HEK293 (cell line): ENCODE results near the gene RAET1G.

Experiments used
- CTCF ChIA-PET: fragments of 350-600 bp; formaldehyde crosslinking; extraction: SDS; loops from one replicate; lab custom pipeline; 2021; ENCODE audit warnings: antibody characterized with exemption; lab: Yijun Ruan, JAX
- POLR2A ChIA-PET: fragments of 300-600 bp; formaldehyde crosslinking; extraction: SDS; loops from one replicate; lab custom pipeline; 2020; ENCODE audit warnings: antibody characterized with exemption, inconsistent platforms; lab: Yijun Ruan, JAX
- H3K27ac ChIP-seq: fragments of 200-500 bp; sonication (Bioruptor generic); 2 replicates; pipeline ENCODE4 v1.5.1; 2014; ENCODE audit warnings: low read depth, low read length, control low read depth, inconsistent platforms; ENCODE audit errors: extremely low read depth
- H3K36me3 ChIP-seq, 2 experiments: fragments of 200-500 bp in 1 of 2; sonication (Bioruptor generic) in 1 of 2; 1 replicate in 1 of 2; 2 replicates in 1 of 2; pipeline ENCODE4 v1.5.1; 2014 to 2017; ENCODE audit warnings: inconsistent platforms in 2 of 2, low read length in 2 of 2; ENCODE audit not compliant: control insufficient read depth in 2 of 2, insufficient read depth in 1 of 2
- H3K4me1 ChIP-seq: fragments of 200-500 bp; sonication (Bioruptor generic); 2 replicates; pipeline ENCODE4 v1.5.1; 2014; ENCODE audit warnings: mild to moderate bottlenecking, low read length, inconsistent platforms; ENCODE audit not compliant: control insufficient read depth, insufficient read depth
- H3K4me3 ChIP-seq: 2 replicates; pipeline ENCODE4 v1.5.1; 2011; ENCODE audit warnings: low read depth, mild to moderate bottlenecking, control low read depth, low read length, moderate library complexity
- H3K9me3 ChIP-seq: fragments of 200-500 bp; sonication (Bioruptor generic); 2 replicates; pipeline ENCODE4 v1.5.1; 2014; ENCODE audit warnings: low read depth, low read length, inconsistent platforms; ENCODE audit not compliant: control insufficient read depth, insufficient read depth
- AEBP2 ChIP-seq: fragments of 450-650 bp; formaldehyde crosslinking; IDR thresholded peaks from 2 replicates; pipeline ENCODE4 v1.5.1; 2016; ENCODE audit warnings: missing biosample characterization, missing genetic modification characterization, borderline replicate concordance
- HOXD13 ChIP-seq: sonication (generic); formaldehyde crosslinking; IDR thresholded peaks from 2 replicates; pipeline ENCODE4 v1.8.0; 2022; ENCODE audit warnings: missing genetic modification reagents, borderline replicate concordance
- IKZF3 ChIP-seq: fragments of 450-650 bp; IDR thresholded peaks from 2 replicates; pipeline ENCODE4 v1.5.0; 2018; ENCODE audit warnings: missing biosample characterization, mild to moderate bottlenecking, missing genetic modification characterization, moderate library complexity
- KLF9 ChIP-seq: fragments of 450-650 bp; formaldehyde crosslinking; IDR thresholded peaks from 2 replicates; pipeline ENCODE4 v1.5.1; 2016; ENCODE audit warnings: missing biosample characterization, missing genetic modification characterization, low read depth
- PRDM4 ChIP-seq: fragments of 450-650 bp; formaldehyde crosslinking; IDR thresholded peaks from 2 replicates; pipeline ENCODE4 v1.5.1; 2017; ENCODE audit warnings: missing biosample characterization, missing genetic modification characterization
- WT1 ChIP-seq: fragments of 450-650 bp; formaldehyde crosslinking; IDR thresholded peaks from 2 replicates; pipeline ENCODE4 v1.5.1; 2016; ENCODE audit warnings: missing biosample characterization, missing genetic modification characterization
- YY1 ChIP-seq: fragments of 450-650 bp; formaldehyde crosslinking; IDR thresholded peaks from 2 replicates; pipeline ENCODE4 v1.5.1; 2018; ENCODE audit warnings: missing biosample characterization, missing genetic modification characterization
- ZBTB21 ChIP-seq: fragments of 450-650 bp; formaldehyde crosslinking; IDR thresholded peaks from 2 replicates; pipeline ENCODE4 v1.5.1; 2017; ENCODE audit warnings: missing biosample characterization, missing genetic modification characterization
- ZFP37 ChIP-seq: fragments of 450-650 bp; formaldehyde crosslinking; IDR thresholded peaks from 2 replicates; pipeline ENCODE4 v1.5.1; 2016; ENCODE audit warnings: missing biosample characterization, missing genetic modification characterization
- ZNF121 ChIP-seq: fragments of 450-650 bp; formaldehyde crosslinking; IDR thresholded peaks from 2 replicates; pipeline ENCODE4 v1.5.1; 2016; ENCODE audit warnings: missing biosample characterization, missing genetic modification characterization
- ZNF148 ChIP-seq: fragments of 450-650 bp; formaldehyde crosslinking; IDR thresholded peaks from 2 replicates; pipeline ENCODE4 v1.5.0; 2017; ENCODE audit warnings: missing biosample characterization, missing genetic modification characterization, borderline replicate concordance
- ZNF19 ChIP-seq: fragments of 450-650 bp; formaldehyde crosslinking; IDR thresholded peaks from 2 replicates; pipeline ENCODE4; 2016; ENCODE audit warnings: missing biosample characterization, missing genetic modification characterization, low read depth
- ZNF2 ChIP-seq: fragments of 450-650 bp; formaldehyde crosslinking; IDR thresholded peaks from 2 replicates; pipeline ENCODE4 v1.5.1; 2016; ENCODE audit warnings: missing biosample characterization, missing genetic modification characterization
- ZNF214 ChIP-seq: fragments of 450-650 bp; formaldehyde crosslinking; IDR thresholded peaks from 2 replicates; pipeline ENCODE4 v1.5.1; 2017; ENCODE audit warnings: missing biosample characterization, mild to moderate bottlenecking, missing genetic modification characterization, borderline replicate concordance
- ZNF24 ChIP-seq: fragments of 450-650 bp; formaldehyde crosslinking; IDR thresholded peaks from 2 replicates; pipeline ENCODE4 v1.5.1; 2016; ENCODE audit warnings: missing biosample characterization, missing genetic modification characterization
- ZNF350 ChIP-seq: fragments of 450-650 bp; formaldehyde crosslinking; IDR thresholded peaks from 2 replicates; pipeline ENCODE4 v1.5.0; 2017; ENCODE audit warnings: missing biosample characterization, mild to moderate bottlenecking, missing genetic modification characterization
- ZNF391 ChIP-seq: fragments of 450-650 bp; formaldehyde crosslinking; IDR thresholded peaks from 2 replicates; pipeline ENCODE4 v1.5.1; 2016; ENCODE audit warnings: low read depth, missing biosample characterization, missing genetic modification characterization, borderline replicate concordance
- ZNF394 ChIP-seq: fragments of 450-650 bp; formaldehyde crosslinking; IDR thresholded peaks from 2 replicates; pipeline ENCODE4 v1.5.1; 2016; ENCODE audit warnings: missing biosample characterization, missing genetic modification characterization, mild to moderate bottlenecking, moderate library complexity, borderline replicate concordance
- ZNF48 ChIP-seq: fragments of 450-650 bp; formaldehyde crosslinking; IDR thresholded peaks from 2 replicates; pipeline ENCODE4 v1.5.1; 2016; ENCODE audit warnings: missing biosample characterization, missing genetic modification characterization
- ZNF561 ChIP-seq: fragments of 450-650 bp; IDR thresholded peaks from 2 replicates; pipeline ENCODE4 v1.5.1; 2018; ENCODE audit warnings: missing biosample characterization, missing genetic modification characterization, borderline replicate concordance
- ZNF660 ChIP-seq: fragments of 450-650 bp; IDR thresholded peaks from 2 replicates; pipeline ENCODE4 v1.5.1; 2018; ENCODE audit warnings: missing biosample characterization, mild to moderate bottlenecking, missing genetic modification characterization
- ZNF776 ChIP-seq: fragments of 450-650 bp; formaldehyde crosslinking; IDR thresholded peaks from 2 replicates; pipeline ENCODE4 v1.5.0; 2017; ENCODE audit warnings: missing biosample characterization, missing genetic modification characterization, borderline replicate concordance
- ZNF843 ChIP-seq: fragments of 450-650 bp; formaldehyde crosslinking; IDR thresholded peaks from 2 replicates; pipeline ENCODE4 v1.5.1; 2016; ENCODE audit warnings: missing biosample characterization, missing genetic modification characterization
- TF ChIP-seq, protein P1 (sequence below): sonication (generic); formaldehyde crosslinking; IDR thresholded peaks from 2 replicates; pipeline ENCODE4 v1.8.1; 2022; ENCODE audit warnings: mild to moderate bottlenecking, moderate library complexity, missing genetic modification reagents

Gene RAET1G

DNA sequence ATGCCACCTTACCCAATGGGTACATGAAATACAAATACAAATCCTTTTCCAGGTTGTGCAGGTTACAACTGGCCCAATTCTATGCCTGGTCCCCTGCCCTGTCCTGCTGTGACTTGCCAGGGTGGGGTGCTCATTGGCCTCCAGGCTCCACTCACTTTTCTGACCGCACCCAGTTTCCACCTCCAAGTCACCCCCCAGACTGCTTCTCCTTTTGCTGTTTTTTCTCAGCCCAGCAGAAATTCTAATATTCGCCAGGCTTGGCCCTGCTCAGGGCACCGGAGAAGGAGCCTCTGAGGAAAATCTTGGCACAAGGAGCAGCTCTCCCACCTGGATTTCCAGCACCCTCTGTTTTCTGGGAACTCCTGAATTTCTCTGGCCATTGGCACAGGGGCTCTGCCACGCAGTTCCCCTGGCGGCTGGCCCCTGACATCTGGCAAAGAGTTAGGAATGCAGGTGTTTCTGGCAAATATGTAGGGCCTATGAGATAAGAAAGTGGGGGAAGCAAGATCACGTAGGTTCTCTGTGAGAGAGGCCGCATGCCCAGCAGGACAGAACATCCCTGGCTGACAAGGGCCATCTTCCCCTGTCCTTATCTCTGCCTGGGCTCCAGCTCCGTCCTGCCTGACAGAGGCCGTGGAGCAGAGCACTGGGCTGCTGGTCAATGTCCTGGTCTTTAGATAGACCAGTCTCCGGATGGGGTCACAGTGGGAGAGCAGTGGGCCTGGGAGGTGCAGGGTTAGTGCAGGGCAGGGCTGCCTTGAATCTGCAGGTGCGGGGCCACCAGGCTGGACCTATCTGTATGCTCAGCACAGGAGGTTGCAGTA, 22.1 kb downstream of the RAET1G start (continued):
- TF ChIP-seq ZNF660 (tag by site-specific recombination) (no peak), AEBP2 (no peak), ZNF121 (tag by site-specific recombination) (no peak), HOXD13 (CRISPR knock-in tag) (no peak)
- TF ChIP-seq, protein P1, sequence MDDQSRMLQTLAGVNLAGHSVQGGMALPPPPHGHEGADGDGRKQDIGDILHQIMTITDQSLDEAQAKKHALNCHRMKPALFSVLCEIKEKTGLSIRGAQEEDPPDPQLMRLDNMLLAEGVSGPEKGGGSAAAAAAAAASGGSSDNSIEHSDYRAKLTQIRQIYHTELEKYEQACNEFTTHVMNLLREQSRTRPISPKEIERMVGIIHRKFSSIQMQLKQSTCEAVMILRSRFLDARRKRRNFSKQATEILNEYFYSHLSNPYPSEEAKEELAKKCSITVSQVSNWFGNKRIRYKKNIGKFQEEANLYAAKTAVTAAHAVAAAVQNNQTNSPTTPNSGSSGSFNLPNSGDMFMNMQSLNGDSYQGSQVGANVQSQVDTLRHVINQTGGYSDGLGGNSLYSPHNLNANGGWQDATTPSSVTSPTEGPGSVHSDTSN (CRISPR knock-in tag), result no peak

DNA sequence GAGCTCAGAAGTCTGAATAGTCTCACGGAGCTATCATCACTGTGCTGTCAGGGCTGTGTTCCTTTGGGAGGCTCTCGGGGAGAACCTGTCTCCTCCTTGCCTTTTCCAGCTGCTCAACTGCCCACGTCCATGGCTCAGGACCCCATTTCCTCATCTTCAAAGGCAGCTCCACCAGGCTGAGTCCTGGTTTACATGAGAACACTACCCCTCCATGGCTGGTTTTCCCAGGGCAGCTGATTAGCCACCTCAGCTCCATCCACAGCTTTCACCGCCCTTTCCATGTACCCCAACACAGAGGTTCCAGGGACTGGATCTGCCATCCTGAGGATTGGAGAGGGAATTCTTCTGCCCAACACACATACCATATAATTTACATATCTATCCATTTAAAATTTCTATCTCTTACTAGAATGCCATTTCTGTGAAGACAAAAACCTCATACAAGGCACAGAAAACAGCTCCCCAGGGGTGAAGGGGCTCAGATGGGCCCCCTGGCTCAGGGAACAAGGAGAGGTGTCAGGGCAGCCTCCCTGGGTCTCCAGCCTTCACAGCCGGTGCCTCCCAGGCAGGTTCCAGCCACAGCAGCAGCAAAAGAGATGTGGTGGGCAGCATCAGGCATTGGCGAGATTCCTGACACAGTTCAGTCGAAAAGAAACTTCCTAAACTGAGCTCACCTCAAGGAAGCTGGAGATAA, 22.8 kb downstream of the RAET1G start:
- ChIA-PET CTCF (interaction anchor here (1.0 kb wide), 1 partner anchor 57 kb away, joined by 4 read pairs; no protein-coding TSS in a partner anchor), POLR2A (no interaction called here)
- H3K4me1 ChIP-seq, result peaks cover 8% of the 10 kb centered on the region
- no peak overlapping the region for H3K27ac ChIP-seq
- no peak overlapping the region for H3K4me3 ChIP-seq
- no peaks in the 10 kb centered on the region for H3K9me3 ChIP-seq
- TF ChIP-seq KLF9, result no peak
- TF ChIP-seq ZNF148 (tag by site-specific recombination), result no peak
- TF ChIP-seq AEBP2, result no peak
- no peak for TF ChIP-seq ZNF391 (tag by site-specific recombination)
- TF ChIP-seq ZNF48 (tag by site-specific recombination), result no peak
- TF ChIP-seq ZNF214 (tag by site-specific recombination), result no peak
- no peak for TF ChIP-seq ZNF350 (tag by site-specific recombination)
- TF ChIP-seq YY1 (tag by site-specific recombination), result no peak
- no peak for TF ChIP-seq ZNF2 (tag by site-specific recombination)
- TF ChIP-seq ZBTB21 (tag by site-specific recombination), result no peak
- no peak for TF ChIP-seq ZNF19
- no peak for TF ChIP-seq ZNF776 (tag by site-specific recombination)
- TF ChIP-seq ZNF394, result no peak
- TF ChIP-seq ZNF24 (tag by site-specific recombination), result no peak
- TF ChIP-seq IKZF3, result no peak
- TF ChIP-seq WT1 (tag by site-specific recombination), result no peak
- TF ChIP-seq ZNF843 (tag by site-specific recombination), result no peak
- no peak for TF ChIP-seq ZNF561
- no peak for TF ChIP-seq ZFP37 (tag by site-specific recombination)
- no peak for TF ChIP-seq PRDM4 (tag by site-specific recombination)
- no peaks in the 10 kb centered on the region for H3K36me3 ChIP-seq
